Activated CD4-positive, alpha-beta memory T cell treated with anti-CD3 and anti-CD28 coated beads for 36 hours (primary cell): Measurements from ENCODE around the gene ERN2. TPM values are rescaled to one million over a fixed set of nuclear protein-coding genes. Genes with fewer than 3 reads are reported as not detected.
A peak's percentile ranks its signal among the peaks of the same experiment; 100 is the strongest.

ENCODE experiments used
- CTCF ChIA-PET: fragments of 350-600 bp; sonication (Branson Sonifier 250); formaldehyde crosslinking; loops from one replicate; lab custom pipeline; 2021; ENCODE audit warnings: antibody characterized with exemption, inconsistent platforms; lab: Charles Lee
- POLR2A ChIA-PET: fragments of 350-600 bp; sonication (Branson Sonifier 250); formaldehyde crosslinking; loops from one replicate; lab custom pipeline; 2021; ENCODE audit warnings: antibody characterized with exemption; lab: Charles Lee
- DNase-seq: peaks from one replicate; pipeline ENCODE4 v3.0.0-alpha.2; 2020
- H3K27ac Mint-ChIP-seq: one replicate; pipeline ENCODE4 v1.8.0; 2021; ENCODE audit warnings: mixed read lengths
- H3K27me3 Mint-ChIP-seq: one replicate; pipeline ENCODE4 v1.8.0; 2021; ENCODE audit warnings: mixed read lengths
- H3K36me3 Mint-ChIP-seq: one replicate; pipeline ENCODE4 v1.8.0; 2021; ENCODE audit warnings: mixed read lengths
- H3K4me1 Mint-ChIP-seq: one replicate; pipeline ENCODE4 v1.8.0; 2021; ENCODE audit warnings: low read depth, mixed read lengths
- H3K4me3 Mint-ChIP-seq: one replicate; pipeline ENCODE4 v1.8.0; 2021; ENCODE audit warnings: mild to moderate bottlenecking, mixed read lengths
- H3K9me3 Mint-ChIP-seq: one replicate; pipeline ENCODE4 v1.8.0; 2021; ENCODE audit warnings: mixed read lengths
- intact Hi-C: fragments of 100-400 bp; cut with micrococcal nuclease; formaldehyde crosslinking; loops from one replicate; pipeline ENCODE4 v1.15.1; 2023
- total RNA-seq, 2 experiments: library from RNA; stranded (reverse); gene quantifications; one replicate each; pipeline ENCODE4 v1.2.3, GENCODE V29; 2021

ERN2 gene
- total RNA-seq, 2 experiments from 2014 or later: not detected

- ChIA-PET CTCF (interaction anchor here (0.7 to 1.7 kb wide), 3 partner anchors 10 to 75 kb away, joined by 3 to 6 read pairs (median 4); no protein-coding TSS in a partner anchor), POLR2A (interaction anchor here (0.8 to 2.7 kb wide), 4 partner anchors 9 to 39 kb away, joined by 3 to 10 read pairs (median 6); partner anchors contain the start of gene PALB2)
- peak; percentile 51 for DNase-seq
- Mint-ChIP-seq H3K4me1 (peaks cover 13% of the 10 kb centered on the region), H3K27me3 (no peaks in the 10 kb centered on the region), H3K4me3 (peak overlapping the region; percentile 92), H3K9me3 (no peaks in the 10 kb centered on the region), H3K36me3 (peaks cover 33% of the 10 kb centered on the region), H3K27ac (peak overlapping the region; percentile 23)
- intact Hi-C loops: loop anchor here (2.0 to 10.0 kb wide), 3 partner anchors 39 to 175 kb away; partner anchors contain the start of genes DCTN5, EARS2, PALB2 and UBFD1
Measured at GRCh38 chr16:23679274-23679985, 33.6 kb downstream of the ERN2 start.

- POLR2A ChIA-PET: interaction anchor here (0.8 to 2.7 kb wide), 5 partner anchors 9 to 38 kb away, joined by 3 to 10 read pairs (median 3); partner anchors contain the start of gene PALB2
- CTCF ChIA-PET: interaction anchor here (1.2 to 1.8 kb wide), 4 partner anchors 9 to 331 kb away, joined by 4 to 6 read pairs (median 6); no protein-coding TSS in a partner anchor
- H3K4me1 Mint-ChIP-seq: peaks cover 13% of the 10 kb centered on the region
- H3K27me3 Mint-ChIP-seq: no peaks in the 10 kb centered on the region
- H3K9me3 Mint-ChIP-seq: no peaks in the 10 kb centered on the region
- peak within 1 kb of the TSS; percentile 92 for H3K4me3 Mint-ChIP-seq
- H3K36me3 Mint-ChIP-seq: peaks cover 33% of the 10 kb centered on the region
- peak; percentile 92 for DNase-seq
- peak within 1 kb of the TSS; percentile 33 for H3K27ac Mint-ChIP-seq
- intact Hi-C loops: loop anchor here (2.0 to 10.0 kb wide), 3 partner anchors 38 to 174 kb away; partner anchors contain the start of genes DCTN5, EARS2, PALB2 and UBFD1
Measured at GRCh38 chr16:23678430-23679273, 34.4 kb downstream of the ERN2 start, which contains the start of gene PLK1. Gene PLK1, plus strand, starts transcription at chr16:23678889. Its CDS starts 44 bp downstream, at chr16:23678933.

GRCh38 chr16:23676924-23677480 lies 36.0 kb downstream of the ERN2 start:
- peaks cover 33% of the 10 kb centered on the region for H3K36me3 Mint-ChIP-seq

GRCh38 chr16:23673971-23674614 lies 38.9 kb downstream of the ERN2 start:
- H3K27ac Mint-ChIP-seq: no peak overlapping the region
- CTCF ChIA-PET: no interaction called here
- H3K36me3 Mint-ChIP-seq: peaks cover 22% of the 10 kb centered on the region
- no peaks in the 10 kb centered on the region for H3K9me3 Mint-ChIP-seq
- no peak overlapping the region for H3K4me3 Mint-ChIP-seq
- peaks cover 22% of the 10 kb centered on the region for H3K4me1 Mint-ChIP-seq
- no peaks in the 10 kb centered on the region for H3K27me3 Mint-ChIP-seq
- POLR2A ChIA-PET: no interaction called here
- intact Hi-C loops: loop anchor here (10.0 kb wide), 1 partner anchor 169 kb away; no protein-coding TSS in a partner anchor
- DNase-seq: no peak

More at GRCh38 chr16:23676924-23677480, 36.0 kb downstream of the ERN2 start:
- DNase-seq: no peak
- Mint-ChIP-seq H3K9me3 (no peaks in the 10 kb centered on the region), H3K4me3 (no peak overlapping the region), H3K27ac (no peak overlapping the region), H3K4me1 (peaks cover 13% of the 10 kb centered on the region), H3K27me3 (no peaks in the 10 kb centered on the region)
- ChIA-PET POLR2A (interaction anchor here (1.5 kb wide), 1 partner anchor 14 kb away, joined by 3 read pairs; no protein-coding TSS in a partner anchor), CTCF (interaction anchor here (1.8 kb wide), 1 partner anchor 50 kb away, joined by 6 read pairs; no protein-coding TSS in a partner anchor)
- intact Hi-C loops: loop anchor here (5.0 to 10.0 kb wide), 2 partner anchors 120 to 172 kb away; partner anchors contain the start of genes EARS2 and UBFD1

- ChIA-PET POLR2A (interaction anchor here (1.0 to 1.7 kb wide), 3 partner anchors 9 to 166 kb away, joined by 4 to 10 read pairs (median 5); partner anchors contain the start of gene PLK1), CTCF (interaction anchor here (0.5 to 1.1 kb wide), 4 partner anchors 15 to 371 kb away, joined by 3 to 6 read pairs (median 4); no protein-coding TSS in a partner anchor)
- Mint-ChIP-seq H3K27ac (peak overlapping the region; percentile 44), H3K4me3 (no peak overlapping the region), H3K9me3 (no peaks in the 10 kb centered on the region), H3K36me3 (peaks cover 57% of the 10 kb centered on the region), H3K4me1 (peaks cover 19% of the 10 kb centered on the region), H3K27me3 (no peaks in the 10 kb centered on the region)
- intact Hi-C loops: loop anchor here (1.0 to 10.0 kb wide), 3 partner anchors 18 to 173 kb away; no protein-coding TSS in a partner anchor
- peak; percentile 84 for DNase-seq
Measured at GRCh38 chr16:23670137-23670776, 42.8 kb downstream of the ERN2 start.

GRCh38 chr16:23668873-23669272 lies 44.1 kb downstream of the ERN2 start:
- POLR2A ChIA-PET: interaction anchor here (1.6 kb wide), 1 partner anchor 18 kb away, joined by 5 read pairs; no protein-coding TSS in a partner anchor

GRCh38 chr16:23668225-23668624 lies 44.8 kb downstream of the ERN2 start:
- peaks cover 26% of the 10 kb centered on the region for H3K4me1 Mint-ChIP-seq
- no peak overlapping the region for H3K4me3 Mint-ChIP-seq
- H3K36me3 Mint-ChIP-seq: peaks cover 62% of the 10 kb centered on the region
- H3K27ac Mint-ChIP-seq: no peak overlapping the region
- intact Hi-C loops: no loop called here
- ChIA-PET CTCF (interaction anchor here (1.5 kb wide), 1 partner anchor 71 kb away, joined by 4 read pairs; no protein-coding TSS in a partner anchor), POLR2A (no interaction called here)
- no peaks in the 10 kb centered on the region for H3K27me3 Mint-ChIP-seq
- no peaks in the 10 kb centered on the region for H3K9me3 Mint-ChIP-seq
- DNase-seq: no peak

More at GRCh38 chr16:23668873-23669272, 44.1 kb downstream of the ERN2 start:
- CTCF ChIA-PET: interaction anchor here (1.2 to 1.5 kb wide), 2 partner anchors 10 to 72 kb away, joined by 4 read pairs; partner anchors contain the start of gene PLK1
- no peaks in the 10 kb centered on the region for H3K27me3 Mint-ChIP-seq
- no peak overlapping the region for H3K4me3 Mint-ChIP-seq
- H3K36me3 Mint-ChIP-seq: peaks cover 62% of the 10 kb centered on the region
- intact Hi-C loops: no loop called here
- no peak for DNase-seq
- no peak overlapping the region for H3K27ac Mint-ChIP-seq
- peaks cover 23% of the 10 kb centered on the region for H3K4me1 Mint-ChIP-seq
- no peaks in the 10 kb centered on the region for H3K9me3 Mint-ChIP-seq

GRCh38 chr16:23667355-23667659 lies 45.7 kb downstream of the ERN2 start:
- H3K4me3 Mint-ChIP-seq: no peak overlapping the region
- peaks cover 67% of the 10 kb centered on the region for H3K36me3 Mint-ChIP-seq
- no peak for DNase-seq
- ChIA-PET POLR2A (no interaction called here), CTCF (interaction anchor here (1.5 kb wide), 1 partner anchor 70 kb away, joined by 4 read pairs; no protein-coding TSS in a partner anchor)
- no peaks in the 10 kb centered on the region for H3K27me3 Mint-ChIP-seq
- no peak overlapping the region for H3K27ac Mint-ChIP-seq
- no peaks in the 10 kb centered on the region for H3K9me3 Mint-ChIP-seq
- H3K4me1 Mint-ChIP-seq: peaks cover 26% of the 10 kb centered on the region
- intact Hi-C loops: no loop called here

GRCh38 chr16:23666571-23667354 lies 46.3 kb downstream of the ERN2 start:
- H3K27me3 Mint-ChIP-seq: no peaks in the 10 kb centered on the region
- H3K27ac Mint-ChIP-seq: no peak overlapping the region
- H3K4me3 Mint-ChIP-seq: no peak overlapping the region
- intact Hi-C loops: no loop called here
- H3K4me1 Mint-ChIP-seq: peaks cover 26% of the 10 kb centered on the region
- H3K36me3 Mint-ChIP-seq: peaks cover 68% of the 10 kb centered on the region
- ChIA-PET POLR2A (no interaction called here), CTCF (no interaction called here)
- no peak for DNase-seq
- no peaks in the 10 kb centered on the region for H3K9me3 Mint-ChIP-seq

GRCh38 chr16:23663918-23664317 lies 49.1 kb downstream of the ERN2 start:
- Mint-ChIP-seq H3K4me1 (peaks cover 11% of the 10 kb centered on the region), H3K4me3 (no peak overlapping the region), H3K36me3 (peaks cover 76% of the 10 kb centered on the region), H3K27ac (no peak overlapping the region), H3K9me3 (no peaks in the 10 kb centered on the region), H3K27me3 (no peaks in the 10 kb centered on the region)
- intact Hi-C loops: no loop called here
- DNase-seq: no peak
- CTCF ChIA-PET: no interaction called here
- POLR2A ChIA-PET: interaction anchor here (0.6 kb wide), 1 partner anchor 14 kb away, joined by 3 read pairs; no protein-coding TSS in a partner anchor
